HG02884 (cell line): ENCODE measurements around the gene KMT5C.

Experiments
- ATAC-seq: cut with Tn5 transposase; IDR thresholded peaks from one replicate; pipeline ENCODE4 v1.9.1; 2021; ENCODE audit warnings: mild to moderate bottlenecking, moderate library complexity; ENCODE audit not compliant: unreplicated experiment

The KMT5C gene

GRCh38 chr19:55365245-55365644 is 25.6 kb downstream of the KMT5C start:
- no peak for ATAC-seq

- no peak for ATAC-seq
Observed at GRCh38 chr19:55365964-55366363, 26.3 kb downstream of the KMT5C start.

GRCh38 chr19:55366790-55367189 is 27.1 kb downstream of the KMT5C start:
- ATAC-seq: no peak

GRCh38 chr19:55368106-55368505 is 28.4 kb downstream of the KMT5C start:
- ATAC-seq: no peak

GRCh38 chr19:55368701-55369563 is 29.3 kb downstream of the KMT5C start:
- no peak for ATAC-seq

GRCh38 chr19:55369653-55370304 is 30.1 kb downstream of the KMT5C start:
- no peak for ATAC-seq

GRCh38 chr19:55370305-55370988 is 30.8 kb downstream of the KMT5C start, which contains the start of gene IL11:
Gene IL11 (minus strand): TSS chr19:55370463. CDS start chr19:55370310, 153 bp downstream.
- ATAC-seq: no peak

GRCh38 chr19:55372316-55373081 is 32.8 kb downstream of the KMT5C start:
- ATAC-seq: no peak

- ATAC-seq: no peak
Observed at GRCh38 chr19:55373306-55373992, 33.8 kb downstream of the KMT5C start.

- no peak for ATAC-seq
Observed at GRCh38 chr19:55373993-55374757, 34.5 kb downstream of the KMT5C start.

- ATAC-seq: no peak
Observed at GRCh38 chr19:55376241-55376933, 36.7 kb downstream of the KMT5C start, which contains the start of gene TMEM190. Gene TMEM190 (plus strand): TSS chr19:55376826. CDS start chr19:55376854, 28 bp downstream.

GRCh38 chr19:55377356-55378131 is 37.9 kb downstream of the KMT5C start:
- ATAC-seq: no peak

- no peak for ATAC-seq
Observed at GRCh38 chr19:55379174-55379573, 39.5 kb downstream of the KMT5C start.

GRCh38 chr19:55382013-55382412 is 42.3 kb downstream of the KMT5C start:
- ATAC-seq: no peak

- no peak for ATAC-seq
Observed at GRCh38 chr19:55382522-55383054, 42.9 kb downstream of the KMT5C start.

- ATAC-seq: no peak
Observed at GRCh38 chr19:55383279-55384130, 43.8 kb downstream of the KMT5C start.
